Activated T-cell treated with anti-CD3 and anti-CD28 coated beads, Interleukin-2, amount 50 U/mL, for 24 hours (primary cell): ENCODE results near the gene SPATA9.
"Not testable (repeated sequence)": the region's sequence is repeated elsewhere in the genome, so short reads cannot be mapped to it uniquely, and the experiment has no call there.

Source experiments
- DNase-seq: peaks from one replicate; pipeline ENCODE4 v3.0.0-alpha.2; 2020
- H3K27ac Mint-ChIP-seq: 2 replicates; pipeline ENCODE4 v1.8.0; 2020; ENCODE audit warnings: mild to moderate bottlenecking, mixed read lengths
- H3K27me3 Mint-ChIP-seq: 2 replicates; pipeline ENCODE4 v1.8.0; 2020; ENCODE audit warnings: mixed read lengths
- H3K36me3 Mint-ChIP-seq: 2 replicates; pipeline ENCODE4 v1.8.0; 2020; ENCODE audit warnings: low read depth, mixed read lengths
- H3K4me1 Mint-ChIP-seq: 2 replicates; pipeline ENCODE4 v1.8.0; 2020; ENCODE audit warnings: low read depth, mixed read lengths
- H3K4me3 Mint-ChIP-seq: 2 replicates; pipeline ENCODE4 v1.8.0; 2020; ENCODE audit warnings: mild to moderate bottlenecking, moderate library complexity, mixed read lengths
- H3K9me3 Mint-ChIP-seq: 2 replicates; pipeline ENCODE4 v1.8.0; 2020; ENCODE audit warnings: mixed read lengths

Gene SPATA9

DNA sequence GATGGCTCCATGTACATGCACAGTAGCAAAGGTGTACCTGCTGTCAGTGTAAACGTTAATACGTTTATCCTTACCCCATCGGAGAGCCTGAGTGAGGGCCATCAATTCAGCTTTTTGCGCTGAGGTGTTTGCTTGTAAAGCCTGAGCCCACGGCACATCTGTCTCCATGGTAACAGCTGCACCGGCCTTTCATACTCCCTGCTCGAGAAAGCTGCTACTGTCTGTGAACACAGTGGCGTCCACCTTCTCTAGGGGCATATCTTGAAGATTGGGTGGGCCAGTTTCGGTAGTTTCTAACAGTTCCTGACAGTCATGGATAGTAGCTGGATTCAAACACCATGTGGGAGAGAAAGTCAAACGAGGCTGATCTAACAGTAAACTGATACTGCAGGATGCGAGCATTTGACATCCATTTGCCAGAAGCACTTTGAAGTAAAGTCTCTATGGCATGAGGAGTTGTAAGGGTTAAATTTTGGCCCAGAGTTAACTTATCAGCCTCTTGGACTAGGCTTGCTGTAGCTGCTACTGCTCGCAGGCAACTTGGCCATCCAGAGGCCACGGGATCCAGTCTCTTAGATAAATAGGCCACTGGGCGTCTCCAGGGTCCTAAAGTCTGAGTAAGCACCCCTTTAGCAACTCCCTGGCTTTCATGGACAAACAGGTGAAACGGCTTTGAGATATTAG is 27.3 kb upstream of the SPATA9 start:
- Mint-ChIP-seq H3K36me3 (no peaks in the 10 kb centered on the region), H3K9me3 (no peaks in the 10 kb centered on the region), H3K4me3 (no peak overlapping the region), H3K27ac (no peak overlapping the region), H3K4me1 (peaks cover 21% of the 10 kb centered on the region), H3K27me3 (peaks cover 14% of the 10 kb centered on the region)
- DNase-seq: no peak

DNA sequence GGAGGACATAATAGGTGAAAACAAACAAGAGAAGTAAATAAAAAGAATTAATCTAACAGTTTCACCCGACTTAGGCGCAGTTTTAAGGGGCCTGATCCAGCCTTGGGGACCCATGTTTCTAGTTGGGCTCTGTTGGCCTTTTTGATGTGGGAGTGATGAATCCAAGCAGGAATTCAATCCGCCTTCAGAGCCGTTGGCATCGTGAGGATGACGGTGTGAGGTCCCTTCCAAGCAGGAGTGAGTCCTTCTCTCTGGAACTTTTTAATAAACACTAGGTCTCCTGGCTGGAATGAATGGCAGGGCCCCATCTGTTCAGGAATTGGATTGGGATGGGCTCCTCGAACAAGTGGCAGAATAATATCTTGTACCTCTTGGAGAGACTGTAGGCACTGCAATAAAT is 26.1 kb upstream of the SPATA9 start:
- no peaks in the 10 kb centered on the region for H3K36me3 Mint-ChIP-seq
- no peaks in the 10 kb centered on the region for H3K9me3 Mint-ChIP-seq
- peaks cover 14% of the 10 kb centered on the region for H3K27me3 Mint-ChIP-seq
- no peak overlapping the region for H3K4me3 Mint-ChIP-seq
- H3K4me1 Mint-ChIP-seq: peaks cover 15% of the 10 kb centered on the region
- no peak for DNase-seq
- H3K27ac Mint-ChIP-seq: no peak overlapping the region

- not testable (repeated sequence) for DNase-seq, H3K9me3 Mint-ChIP-seq, H3K4me1 Mint-ChIP-seq, H3K36me3 Mint-ChIP-seq, H3K27ac Mint-ChIP-seq, H3K4me3 Mint-ChIP-seq
- peaks cover 14% of the 10 kb centered on the region for H3K27me3 Mint-ChIP-seq
Measured at GRCh38 chr5:95707534-95708188, 24.9 kb upstream of the SPATA9 start.

DNA sequence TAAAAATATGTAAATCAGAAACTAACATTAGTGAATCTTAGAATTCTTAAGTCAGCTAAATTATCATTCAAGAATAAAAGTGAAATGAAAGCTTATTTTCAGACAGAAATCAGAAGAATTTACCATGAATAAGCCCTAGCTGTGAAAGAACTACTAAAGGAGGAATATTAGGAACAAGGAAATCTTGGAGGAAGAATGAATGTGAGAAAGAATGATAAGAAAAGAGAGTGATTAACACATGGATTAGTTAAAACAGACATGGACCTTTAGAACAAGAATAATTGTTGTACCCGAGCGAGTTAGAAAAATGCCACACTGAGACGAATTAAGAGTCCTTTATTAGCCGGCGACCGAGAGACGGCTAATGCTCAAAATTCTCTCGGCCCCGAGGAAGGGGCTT is 24.3 kb upstream of the SPATA9 start:
- H3K36me3 Mint-ChIP-seq: no peaks in the 10 kb centered on the region
- H3K4me1 Mint-ChIP-seq: peaks cover 2% of the 10 kb centered on the region

DNA sequence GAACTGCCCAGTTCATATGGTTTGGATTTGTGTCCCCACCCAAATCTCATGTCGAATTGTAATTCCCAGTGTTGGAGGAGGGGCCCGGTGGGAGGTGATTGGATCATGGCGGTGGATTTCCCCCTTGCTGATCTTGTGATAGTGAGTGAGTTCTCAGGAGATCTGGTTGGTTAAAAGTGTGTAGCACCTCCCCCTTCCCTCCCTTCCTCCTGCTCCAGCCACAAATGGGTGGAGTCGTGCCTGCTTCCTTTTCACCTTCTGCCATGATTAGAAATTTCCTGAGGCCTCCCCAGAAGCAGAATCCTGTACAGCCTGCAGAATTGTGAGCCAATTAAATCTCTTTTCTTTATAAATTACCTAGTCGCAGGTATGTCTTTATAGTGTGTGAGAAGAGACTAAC is 23.4 kb upstream of the SPATA9 start:
- not testable (repeated sequence) for DNase-seq, H3K9me3 Mint-ChIP-seq, H3K36me3 Mint-ChIP-seq, H3K4me1 Mint-ChIP-seq, H3K27ac Mint-ChIP-seq, H3K4me3 Mint-ChIP-seq, H3K27me3 Mint-ChIP-seq

More for the DNA sequence above, 24.3 kb upstream of the SPATA9 start:
- DNase-seq: no peak
- H3K27ac Mint-ChIP-seq: no peak overlapping the region
- peaks cover 11% of the 10 kb centered on the region for H3K27me3 Mint-ChIP-seq
- H3K4me3 Mint-ChIP-seq: no peak overlapping the region
- H3K9me3 Mint-ChIP-seq: no peaks in the 10 kb centered on the region

DNA sequence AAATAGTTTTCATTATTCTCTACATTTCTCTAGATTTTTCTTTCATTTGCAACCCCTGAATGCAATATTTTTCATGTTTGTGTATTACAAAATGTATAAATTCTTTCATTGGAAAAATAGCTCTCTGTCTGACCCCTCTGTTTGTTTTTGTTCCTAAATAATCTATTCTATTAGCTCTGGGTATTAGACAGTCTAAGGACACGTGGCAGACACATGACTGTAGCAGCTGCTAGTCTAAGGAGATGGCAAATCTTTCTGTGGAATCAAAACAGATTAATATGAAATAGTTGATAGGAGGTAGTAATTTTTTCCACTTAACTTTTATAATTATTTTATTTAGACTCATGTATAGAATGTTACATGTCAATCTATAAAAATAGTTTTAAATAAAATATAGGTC is 21.4 kb upstream of the SPATA9 start:
- Mint-ChIP-seq H3K4me3 (no peak overlapping the region), H3K36me3 (no peaks in the 10 kb centered on the region), H3K4me1 (no peaks in the 10 kb centered on the region), H3K9me3 (no peaks in the 10 kb centered on the region), H3K27ac (no peak overlapping the region), H3K27me3 (no peaks in the 10 kb centered on the region)
- DNase-seq: no peak

GRCh38 chr5:95701074-95701473 is 18.3 kb upstream of the SPATA9 start:
- Mint-ChIP-seq H3K4me1 (no peaks in the 10 kb centered on the region), H3K27me3 (peaks cover 12% of the 10 kb centered on the region), H3K9me3 (no peaks in the 10 kb centered on the region), H3K27ac (no peak overlapping the region), H3K36me3 (no peaks in the 10 kb centered on the region), H3K4me3 (no peak overlapping the region)
- no peak for DNase-seq

DNA sequence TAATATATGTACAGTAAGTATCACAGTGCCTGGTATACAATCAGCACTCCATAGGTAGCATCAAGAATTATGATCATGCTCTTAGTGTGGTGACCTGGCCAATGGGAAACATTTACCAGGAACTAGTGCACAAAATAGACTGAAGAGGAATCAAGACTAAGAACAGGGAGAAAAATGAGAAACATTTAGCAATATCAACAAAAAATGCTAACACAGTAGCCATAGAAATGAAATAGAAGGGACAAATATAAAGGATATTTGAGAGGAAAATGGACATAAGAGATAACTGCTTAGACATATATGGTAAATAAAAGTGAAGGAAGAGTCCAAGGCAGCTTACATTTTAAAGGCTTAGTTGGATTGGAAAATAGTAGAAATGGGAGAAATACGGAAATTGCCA is 16.5 kb upstream of the SPATA9 start:
- no peaks in the 10 kb centered on the region for H3K36me3 Mint-ChIP-seq
- peaks cover 12% of the 10 kb centered on the region for H3K27me3 Mint-ChIP-seq
- no peak overlapping the region for H3K27ac Mint-ChIP-seq
- H3K4me1 Mint-ChIP-seq: no peaks in the 10 kb centered on the region
- DNase-seq: no peak
- no peak overlapping the region for H3K4me3 Mint-ChIP-seq
- no peaks in the 10 kb centered on the region for H3K9me3 Mint-ChIP-seq

GRCh38 chr5:95697781-95698681 is 15.2 kb upstream of the SPATA9 start:
- peaks cover 12% of the 10 kb centered on the region for H3K27me3 Mint-ChIP-seq
- no peak overlapping the region for H3K27ac Mint-ChIP-seq
- H3K4me1 Mint-ChIP-seq: no peaks in the 10 kb centered on the region

GRCh38 chr5:95690333-95690732 is 7.5 kb upstream of the SPATA9 start:
- Mint-ChIP-seq H3K36me3 (no peaks in the 10 kb centered on the region), H3K27ac (no peak overlapping the region), H3K9me3 (peaks cover 5% of the 10 kb centered on the region), H3K4me3 (no peak overlapping the region), H3K27me3 (peaks cover under 1% of the 10 kb centered on the region), H3K4me1 (no peaks in the 10 kb centered on the region)
- DNase-seq: no peak

More at GRCh38 chr5:95697781-95698681, 15.2 kb upstream of the SPATA9 start:
- H3K36me3 Mint-ChIP-seq: no peaks in the 10 kb centered on the region
- no peaks in the 10 kb centered on the region for H3K9me3 Mint-ChIP-seq
- DNase-seq: no peak
- H3K4me3 Mint-ChIP-seq: no peak overlapping the region

DNA sequence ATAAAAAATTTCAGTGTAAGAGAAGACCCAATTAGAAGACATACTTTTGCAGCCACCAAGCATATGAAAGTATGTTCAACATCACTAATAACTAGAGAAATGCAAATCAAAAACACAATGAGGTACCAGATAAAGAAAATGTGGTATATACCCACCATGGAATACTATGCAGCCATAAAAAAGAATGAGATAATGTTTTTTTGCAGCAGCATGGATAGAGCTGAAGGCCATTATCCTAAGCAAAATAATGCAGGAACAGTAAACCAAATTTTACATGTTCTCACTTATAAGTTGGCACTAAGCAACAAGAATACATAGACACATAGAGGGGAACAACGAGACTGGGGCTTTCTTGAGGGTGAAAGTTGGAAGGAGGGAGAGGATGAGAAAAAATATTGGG is 6.9 kb upstream of the SPATA9 start:
- DNase-seq: no peak

GRCh38 chr5:95686651-95687050 is 3.9 kb upstream of the SPATA9 start:
- H3K27ac Mint-ChIP-seq: no peak overlapping the region
- peaks cover 5% of the 10 kb centered on the region for H3K9me3 Mint-ChIP-seq
- H3K4me1 Mint-ChIP-seq: no peaks in the 10 kb centered on the region
- no peak overlapping the region for H3K4me3 Mint-ChIP-seq
- no peak for DNase-seq
- H3K36me3 Mint-ChIP-seq: no peaks in the 10 kb centered on the region
- H3K27me3 Mint-ChIP-seq: peaks cover 14% of the 10 kb centered on the region

More for the DNA sequence above, 6.9 kb upstream of the SPATA9 start:
- no peak overlapping the region for H3K4me3 Mint-ChIP-seq
- no peak overlapping the region for H3K27ac Mint-ChIP-seq
- no peaks in the 10 kb centered on the region for H3K4me1 Mint-ChIP-seq
- H3K9me3 Mint-ChIP-seq: peaks cover 5% of the 10 kb centered on the region
- H3K27me3 Mint-ChIP-seq: peaks cover 4% of the 10 kb centered on the region
- no peaks in the 10 kb centered on the region for H3K36me3 Mint-ChIP-seq

GRCh38 chr5:95684361-95684760 is 1.6 kb upstream of the SPATA9 start:
- H3K36me3 Mint-ChIP-seq: no peaks in the 10 kb centered on the region
- H3K27ac Mint-ChIP-seq: no peak overlapping the region
- no peaks in the 10 kb centered on the region for H3K4me1 Mint-ChIP-seq
- H3K9me3 Mint-ChIP-seq: no peaks in the 10 kb centered on the region
- H3K4me3 Mint-ChIP-seq: no peak overlapping the region
- DNase-seq: no peak
- H3K27me3 Mint-ChIP-seq: peaks cover 18% of the 10 kb centered on the region

GRCh38 chr5:95673081-95673480 is 9.7 kb downstream of the SPATA9 start:
- Mint-ChIP-seq H3K4me3 (no peak overlapping the region), H3K4me1 (peaks cover 5% of the 10 kb centered on the region), H3K27ac (no peak overlapping the region), H3K9me3 (no peaks in the 10 kb centered on the region), H3K36me3 (no peaks in the 10 kb centered on the region), H3K27me3 (no peaks in the 10 kb centered on the region)
- DNase-seq: no peak

GRCh38 chr5:95672641-95673040 is 10.2 kb downstream of the SPATA9 start:
- no peaks in the 10 kb centered on the region for H3K36me3 Mint-ChIP-seq
- H3K9me3 Mint-ChIP-seq: no peaks in the 10 kb centered on the region
- H3K27ac Mint-ChIP-seq: no peak overlapping the region
- H3K4me1 Mint-ChIP-seq: peaks cover 5% of the 10 kb centered on the region
- no peak overlapping the region for H3K4me3 Mint-ChIP-seq
- DNase-seq: no peak
- H3K27me3 Mint-ChIP-seq: no peaks in the 10 kb centered on the region
